ENCODE data around the gene NOX1.
"Not testable (repeated sequence)": the region's sequence is repeated elsewhere in the genome, so short reads cannot be mapped to it uniquely, and the experiment has no call there.

The NOX1 gene

GRCh38 chrX:100819837-100820666 lies 54.1 kb downstream of the NOX1 start, which contains the start of gene CSTF2:
Gene CSTF2, plus strand, starts transcription at chrX:100820391. Its CDS starts 26 bp downstream, at chrX:100820417.
- FAIRE-seq (peak; percentile 99), DNase-seq (ENCODE audit: insufficient read length, low spot score) (peak; percentile 38)

- DNase-seq (ENCODE audit: insufficient read length, low spot score) (no peak), FAIRE-seq (no peak)
These were observed 54.7 kb downstream of the NOX1 start for GRCh38 chrX:100819534-100819836.

GRCh38 chrX:100817340-100817739 lies 56.8 kb downstream of the NOX1 start:
- no peak for DNase-seq (ENCODE audit: insufficient read length, low spot score)
- FAIRE-seq, result no peak

GRCh38 chrX:100812216-100813158 lies 61.7 kb downstream of the NOX1 start:
- DNase-seq (ENCODE audit: insufficient read length, low spot score), result no peak
- FAIRE-seq, result no peak

GRCh38 chrX:100808265-100808664 lies 65.9 kb downstream of the NOX1 start:
- not testable (repeated sequence) for DNase-seq (ENCODE audit: insufficient read length, low spot score); FAIRE-seq

GRCh38 chrX:100804780-100805179 lies 69.4 kb downstream of the NOX1 start:
- DNase-seq (ENCODE audit: insufficient read length, low spot score) (no peak), FAIRE-seq (no peak)

GRCh38 chrX:100802843-100803242 lies 71.3 kb downstream of the NOX1 start:
- DNase-seq (ENCODE audit: insufficient read length, low spot score) (no peak), FAIRE-seq (peak; percentile 4)

- no peak for DNase-seq (ENCODE audit: insufficient read length, low spot score)
- FAIRE-seq, result no peak
These were observed 75.5 kb downstream of the NOX1 start for GRCh38 chrX:100798484-100799214.

GRCh38 chrX:100797359-100797758 lies 76.8 kb downstream of the NOX1 start:
- FAIRE-seq (no peak), DNase-seq (ENCODE audit: insufficient read length, low spot score) (no peak)

- DNase-seq (ENCODE audit: insufficient read length, low spot score); FAIRE-seq: not testable (repeated sequence)
These were observed 77.8 kb downstream of the NOX1 start for GRCh38 chrX:100796371-100796770.
